GM18511 (cell line): ENCODE data around the gene TMEM164.

ENCODE experiments used
- ATAC-seq: cut with Tn5 transposase; IDR thresholded peaks from one replicate; pipeline ENCODE4 v1.9.1; 2021; ENCODE audit warnings: mild to moderate bottlenecking, moderate library complexity; ENCODE audit not compliant: unreplicated experiment

The TMEM164 gene

GRCh38 chrX:110159865-110160264, 157.0 kb downstream of the TMEM164 start:
- ATAC-seq = peak; percentile 31

GRCh38 chrX:110161361-110161686, 158.4 kb downstream of the TMEM164 start:
- ATAC-seq = no peak

GRCh38 chrX:110162131-110162530, 159.2 kb downstream of the TMEM164 start:
- ATAC-seq = no peak

- no peak for ATAC-seq
Measured at GRCh38 chrX:110162867-110163266, 160.0 kb downstream of the TMEM164 start.

GRCh38 chrX:110163488-110163887, 160.6 kb downstream of the TMEM164 start:
- no peak for ATAC-seq

GRCh38 chrX:110167952-110168451, 165.1 kb downstream of the TMEM164 start:
- peak; percentile 31 for ATAC-seq

GRCh38 chrX:110168585-110168984, 165.7 kb downstream of the TMEM164 start:
- ATAC-seq = no peak

GRCh38 chrX:110170029-110170428, 167.1 kb downstream of the TMEM164 start:
- ATAC-seq = no peak

- no peak for ATAC-seq
Measured at GRCh38 chrX:110171442-110171841, 168.5 kb downstream of the TMEM164 start.

- peak; percentile 99 for ATAC-seq
Measured at GRCh38 chrX:110172215-110172614, 169.3 kb downstream of the TMEM164 start.

- no peak for ATAC-seq
Measured at GRCh38 chrX:110173192-110174175, 170.6 kb downstream of the TMEM164 start.

GRCh38 chrX:110175146-110175545, 172.2 kb downstream of the TMEM164 start:
- no peak for ATAC-seq

GRCh38 chrX:110175696-110176095, 172.8 kb downstream of the TMEM164 start:
- no peak for ATAC-seq

- no peak for ATAC-seq
Measured at GRCh38 chrX:110178179-110178865, 175.4 kb downstream of the TMEM164 start.

GRCh38 chrX:110180176-110180927, 177.4 kb downstream of the TMEM164 start:
- ATAC-seq = peak; percentile 34

GRCh38 chrX:110180928-110181310, 178.0 kb downstream of the TMEM164 start:
- ATAC-seq = peak; percentile 75

- ATAC-seq = no peak
Measured at GRCh38 chrX:110181459-110182137, 178.7 kb downstream of the TMEM164 start.

GRCh38 chrX:110182362-110182761, 179.4 kb downstream of the TMEM164 start:
- ATAC-seq = no peak

GRCh38 chrX:110182865-110183264, 180.0 kb downstream of the TMEM164 start:
- ATAC-seq = no peak

GRCh38 chrX:110183314-110183713, 180.4 kb downstream of the TMEM164 start:
- ATAC-seq = no peak
